ENCODE results near the gene GNAL.

The GNAL gene

DNA sequence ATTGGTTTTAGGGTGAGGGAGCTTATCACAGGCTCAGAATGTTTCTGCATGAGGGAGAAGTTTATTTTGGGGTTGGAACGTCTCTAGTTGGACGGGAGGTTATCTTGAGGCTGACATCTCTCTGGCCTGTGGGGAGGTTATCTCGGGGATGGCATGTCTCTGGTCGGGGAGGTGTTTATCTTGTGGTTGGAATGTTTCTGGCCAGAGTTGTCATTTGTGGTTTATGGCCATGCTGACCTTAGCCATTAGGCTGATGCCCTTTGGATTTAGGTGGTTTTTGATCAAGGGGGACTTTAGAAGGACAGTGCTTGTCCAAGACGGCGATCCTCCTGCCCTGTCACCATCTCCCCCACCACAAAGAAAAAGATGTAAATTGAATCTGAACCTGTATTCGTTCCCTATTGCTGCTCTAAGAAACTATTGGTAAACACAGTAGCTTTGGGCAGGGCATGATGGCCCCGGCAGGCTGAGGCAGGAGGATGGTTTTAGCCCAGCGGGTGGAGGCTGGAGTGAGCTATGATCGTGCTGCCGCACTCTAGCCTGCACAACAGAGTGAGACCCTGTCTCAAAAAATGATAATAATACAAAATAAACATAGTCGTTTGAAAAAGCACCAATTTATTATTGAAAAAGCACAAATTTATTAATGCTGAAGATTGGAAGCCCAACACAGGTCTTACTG lies 236.9 kb downstream of the GNAL start:
- no peak for DNase-seq

DNA sequence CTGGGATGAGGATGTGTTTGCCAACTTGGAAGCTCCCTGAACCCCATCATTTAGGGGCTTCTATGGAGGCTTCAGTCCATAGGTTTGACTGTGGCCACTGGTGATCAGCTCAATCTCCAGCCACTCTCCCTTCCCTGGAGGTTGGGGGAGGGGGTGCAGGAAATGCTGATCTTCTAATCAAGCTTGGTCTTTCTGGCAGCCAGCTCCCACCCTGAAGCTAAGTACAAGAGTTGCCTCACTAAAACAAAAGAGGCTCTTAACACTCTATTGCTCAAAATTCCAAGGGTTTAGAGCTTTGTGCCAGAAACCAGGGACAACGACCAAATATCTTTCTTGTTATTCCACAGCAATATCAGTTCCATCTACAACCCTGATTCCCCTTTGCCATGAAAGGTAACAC lies 238.4 kb downstream of the GNAL start:
- DNase-seq: no peak

DNA sequence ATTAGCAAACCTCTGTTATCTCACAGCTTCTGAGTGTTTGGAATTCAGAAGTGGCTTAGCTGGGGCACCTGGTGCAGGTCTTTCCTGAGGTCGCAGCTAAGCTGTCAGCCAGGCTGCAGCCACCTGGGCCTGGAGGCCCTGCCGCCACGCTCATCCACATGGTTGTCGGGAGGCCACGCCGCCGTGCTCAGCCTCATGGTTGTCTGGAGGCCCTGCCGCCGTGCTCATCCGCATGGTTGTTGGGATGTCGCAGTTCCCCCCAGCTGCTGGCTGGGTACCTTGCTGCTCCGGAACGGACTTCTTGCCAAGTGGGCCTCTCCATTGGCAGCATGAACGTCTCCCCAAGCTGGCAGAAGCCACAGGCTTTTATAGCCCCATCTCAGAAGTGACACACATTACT lies 243.3 kb downstream of the GNAL start:
- DNase-seq: no peak
